ENCODE measurements around the gene MOGAT3. TPM values are rescaled to one million over a fixed set of nuclear protein-coding genes. Genes with fewer than 3 reads are reported as not detected.
A peak's percentile ranks its signal among the peaks of the same experiment; 100 is the strongest.
"Not testable (repeated sequence)": the region's sequence is repeated elsewhere in the genome, so short reads cannot be mapped to it uniquely, and the experiment has no call there.

Gene MOGAT3
- polyA plus RNA-seq, 3 donors from 2014 or later: not detected

- DNase-seq: no peak
- Mint-ChIP-seq H3K36me3 (peaks cover 5 to 14% (median 6%) of the 10 kb centered on the region in 3 donors), H3K4me3 (no peak overlapping the region), H3K4me1 (peaks cover 0 to 1% of the 10 kb centered on the region in 2 donors), H3K27me3 (ENCODE audit: low read depth in 3 of 3) (peaks cover 2 to 10% (median 4%) of the 10 kb centered on the region in 3 donors), H3K9me3 (no peaks in the 10 kb centered on the region), H3K27ac (no peak overlapping the region)
Measured at GRCh38 chr7:101205901-101206664, 5.2 kb upstream of the MOGAT3 start.

GRCh38 chr7:101203740-101204738 is 3.2 kb upstream of the MOGAT3 start:
- not testable (repeated sequence) for H3K4me1 Mint-ChIP-seq, H3K9me3 Mint-ChIP-seq, H3K4me3 Mint-ChIP-seq, H3K36me3 Mint-ChIP-seq
- Mint-ChIP-seq H3K27me3 (ENCODE audit: low read depth in 3 of 3) (peaks cover 4 to 12% (median 9%) of the 10 kb centered on the region in 3 donors), H3K27ac (peak overlapping the region in 1 of 6 donors; percentile 28)
- peak in 1 of 3 donors; percentile 15 for DNase-seq

- peaks cover under 1% of the 10 kb centered on the region in 3 donors for H3K36me3 Mint-ChIP-seq
- no peak for DNase-seq
- no peaks in the 10 kb centered on the region for H3K9me3 Mint-ChIP-seq
- no peak overlapping the region for H3K4me3 Mint-ChIP-seq
- no peaks in the 10 kb centered on the region for H3K4me1 Mint-ChIP-seq
- no peak overlapping the region for H3K27ac Mint-ChIP-seq
- peaks cover 2 to 12% (median 11%) of the 10 kb centered on the region in 3 donors for H3K27me3 Mint-ChIP-seq (ENCODE audit: low read depth in 3 of 3)
Measured at GRCh38 chr7:101202603-101202918, 1.7 kb upstream of the MOGAT3 start.

GRCh38 chr7:101201695-101202602 is 1.1 kb upstream of the MOGAT3 start:
- H3K27ac Mint-ChIP-seq: no peak overlapping the region
- H3K4me3 Mint-ChIP-seq: no peak overlapping the region
- no peak for DNase-seq
- peaks cover 2 to 14% (median 12%) of the 10 kb centered on the region in 3 donors for H3K27me3 Mint-ChIP-seq (ENCODE audit: low read depth in 3 of 3)
- no peaks in the 10 kb centered on the region for H3K9me3 Mint-ChIP-seq
- no peaks in the 10 kb centered on the region for H3K4me1 Mint-ChIP-seq
- H3K36me3 Mint-ChIP-seq: no peaks in the 10 kb centered on the region

- Mint-ChIP-seq H3K4me3 (no peak overlapping the region), H3K27me3 (ENCODE audit: low read depth in 3 of 3) (peaks cover 4 to 14% (median 12%) of the 10 kb centered on the region in 3 donors), H3K9me3 (no peaks in the 10 kb centered on the region), H3K27ac (no peak overlapping the region), H3K36me3 (no peaks in the 10 kb centered on the region), H3K4me1 (no peaks in the 10 kb centered on the region)
- DNase-seq: no peak
Measured at GRCh38 chr7:101200504-101200861, 353 bp downstream of the MOGAT3 start.

- not testable (repeated sequence) for H3K36me3 Mint-ChIP-seq, H3K4me1 Mint-ChIP-seq, H3K27ac Mint-ChIP-seq, H3K9me3 Mint-ChIP-seq, H3K4me3 Mint-ChIP-seq, DNase-seq
- H3K27me3 Mint-ChIP-seq (ENCODE audit: low read depth in 3 of 3): peaks cover 2 to 17% (median 14%) of the 10 kb centered on the region in 3 donors
Measured at GRCh38 chr7:101199522-101199921, 1.3 kb downstream of the MOGAT3 start.

- DNase-seq: no peak
- peak overlapping the region in 1 of 6 donors; percentile 28 for H3K27ac Mint-ChIP-seq
- H3K4me3 Mint-ChIP-seq: no peak overlapping the region
- H3K36me3 Mint-ChIP-seq: no peaks in the 10 kb centered on the region
- H3K9me3 Mint-ChIP-seq: no peaks in the 10 kb centered on the region
- peaks cover 2 to 17% (median 10%) of the 10 kb centered on the region in 3 donors for H3K27me3 Mint-ChIP-seq (ENCODE audit: low read depth in 3 of 3)
- H3K4me1 Mint-ChIP-seq: no peaks in the 10 kb centered on the region
Measured at GRCh38 chr7:101198476-101198875, 2.4 kb downstream of the MOGAT3 start.

GRCh38 chr7:101197991-101198390 is 2.8 kb downstream of the MOGAT3 start:
- no peaks in the 10 kb centered on the region for H3K36me3 Mint-ChIP-seq
- peaks cover 2 to 17% (median 8%) of the 10 kb centered on the region in 3 donors for H3K27me3 Mint-ChIP-seq (ENCODE audit: low read depth in 3 of 3)
- H3K9me3 Mint-ChIP-seq: no peaks in the 10 kb centered on the region
- no peak overlapping the region for H3K4me3 Mint-ChIP-seq
- DNase-seq: no peak
- H3K27ac Mint-ChIP-seq: no peak overlapping the region
- no peaks in the 10 kb centered on the region for H3K4me1 Mint-ChIP-seq

- Mint-ChIP-seq H3K36me3 (no peaks in the 10 kb centered on the region), H3K27me3 (ENCODE audit: low read depth in 3 of 3) (peaks cover 4 to 15% (median 4%) of the 10 kb centered on the region in 3 donors), H3K27ac (no peak overlapping the region), H3K4me3 (no peak overlapping the region), H3K9me3 (no peaks in the 10 kb centered on the region), H3K4me1 (peaks cover 0 to 2% of the 10 kb centered on the region in 2 donors)
- no peak for DNase-seq
Measured at GRCh38 chr7:101195884-101196283, 5.0 kb downstream of the MOGAT3 start.

GRCh38 chr7:101189109-101189508 is 11.7 kb downstream of the MOGAT3 start:
- Mint-ChIP-seq H3K27ac (no peak overlapping the region), H3K36me3 (no peaks in the 10 kb centered on the region), H3K4me1 (peaks cover 0 to 2% of the 10 kb centered on the region in 2 donors), H3K9me3 (peaks cover 0 to 3% (median 0%) of the 10 kb centered on the region in 6 donors), H3K27me3 (ENCODE audit: low read depth in 3 of 3) (peaks cover 0 to 8% (median 4%) of the 10 kb centered on the region in 3 donors), H3K4me3 (no peak overlapping the region)
- DNase-seq: no peak

GRCh38 chr7:101186844-101187428 is 13.9 kb downstream of the MOGAT3 start:
- H3K27ac Mint-ChIP-seq: no peak overlapping the region
- no peaks in the 10 kb centered on the region for H3K4me1 Mint-ChIP-seq
- DNase-seq: no peak
- H3K4me3 Mint-ChIP-seq: no peak overlapping the region
- H3K9me3 Mint-ChIP-seq: peaks cover 0 to 3% (median 0%) of the 10 kb centered on the region in 6 donors
- peaks cover 1 to 11% (median 4%) of the 10 kb centered on the region in 3 donors for H3K27me3 Mint-ChIP-seq (ENCODE audit: low read depth in 3 of 3)
- no peaks in the 10 kb centered on the region for H3K36me3 Mint-ChIP-seq

- H3K4me1 Mint-ChIP-seq: no peaks in the 10 kb centered on the region
- H3K27me3 Mint-ChIP-seq (ENCODE audit: low read depth in 3 of 3): peaks cover 1 to 12% (median 4%) of the 10 kb centered on the region in 3 donors
- no peak overlapping the region for H3K27ac Mint-ChIP-seq
- peaks cover 0 to 3% (median 0%) of the 10 kb centered on the region in 6 donors for H3K9me3 Mint-ChIP-seq
- H3K4me3 Mint-ChIP-seq: no peak overlapping the region
- DNase-seq: no peak
- no peaks in the 10 kb centered on the region for H3K36me3 Mint-ChIP-seq
Measured at GRCh38 chr7:101186194-101186593, 14.6 kb downstream of the MOGAT3 start.

GRCh38 chr7:101185258-101185839 is 15.5 kb downstream of the MOGAT3 start:
- peaks cover 0 to 5% (median 0%) of the 10 kb centered on the region in 6 donors for H3K9me3 Mint-ChIP-seq
- H3K4me3 Mint-ChIP-seq: no peak overlapping the region
- no peak overlapping the region for H3K27ac Mint-ChIP-seq
- DNase-seq: no peak
- no peaks in the 10 kb centered on the region for H3K36me3 Mint-ChIP-seq
- H3K4me1 Mint-ChIP-seq: no peaks in the 10 kb centered on the region
- H3K27me3 Mint-ChIP-seq (ENCODE audit: low read depth in 3 of 3): peaks cover 1 to 20% (median 11%) of the 10 kb centered on the region in 3 donors
